HepG2 (cell line): Measurements from ENCODE around the gene KRT7. TPM values are rescaled to one million over a fixed set of nuclear protein-coding genes. Genes with fewer than 3 reads are reported as not detected.

Experiments
- ATAC-seq: fragments of 200-7000 bp; cut with Tn5 transposase; 3 replicates; pipeline ENCODE4 v1.9.1; 2020; ENCODE audit warnings: mild to moderate bottlenecking, moderate library complexity
- BruUV-seq: library from RNA; stranded (reverse); fragments of 400-500 nt; replicated peaks from 2 replicates; lab custom pipeline; 2021; lab: Mats Ljungman, UMichigan
- CTCF ChIA-PET: fragments of 300-600 bp; formaldehyde crosslinking; extraction: SDS; loops from one replicate; lab custom pipeline; 2021; ENCODE audit warnings: low total read pairs, inconsistent platforms, low intra/inter-chr PET ratio; lab: Yijun Ruan, JAX
- POLR2A ChIA-PET: fragments of 350-600 bp; sonication (Branson Sonifier 250); formaldehyde crosslinking; loops from one replicate; lab custom pipeline; 2020; ENCODE audit warnings: antibody characterized with exemption, inconsistent platforms; lab: Yijun Ruan, JAX
- DNase-seq: peaks from one replicate; pipeline ENCODE4 v3.0.0-alpha.2; 2015; ENCODE audit warnings: low spot score
- FAIRE-seq: peaks from 3 replicates; lab custom pipeline; 2011; peaks lifted over from hg19 to GRCh38; lab: Jason Lieb, UNC
- H2AFZ ChIP-seq: one replicate; pipeline ENCODE4 v1.6.1; 2011; ENCODE audit warnings: low read length, inconsistent platforms
- H3K27ac ChIP-seq: fragments of 300-600 bp; 3 replicates; pipeline ENCODE4 v1.8.0; 2011; ENCODE audit warnings: mixed run types, mild to moderate bottlenecking, mixed read lengths, low read length, inconsistent platforms; ENCODE audit not compliant: insufficient read depth; ENCODE audit errors: extremely low read length
- H3K27me3 ChIP-seq, 2 experiments: fragments of 200-600 bp in 1 of 2; 2 replicates in 1 of 2; 3 replicates in 1 of 2; pipeline versions ENCODE4 v1.6.0 to v1.8.0; 2011; ENCODE audit warnings: low read length in 2 of 2, mild to moderate bottlenecking in 2 of 2, moderate library complexity in 2 of 2, inconsistent platforms in 1 of 2; ENCODE audit not compliant: insufficient read depth in 2 of 2, control insufficient read depth in 1 of 2
- H3K36me3 ChIP-seq, 2 experiments: fragments of 200-600 bp in 1 of 2; replicated peaks in 1 of 2; 2 replicates in 1 of 2; 3 replicates in 1 of 2; pipeline versions ENCODE4 v1.5.1 to v1.8.0; 2011; ENCODE audit warnings: low read length in 2 of 2, inconsistent platforms in 1 of 2; ENCODE audit not compliant: insufficient read depth in 2 of 2, control insufficient read depth in 1 of 2
- H3K4me1 ChIP-seq: 2 replicates; pipeline ENCODE4 v1.5.1; 2012; ENCODE audit warnings: low read length, inconsistent platforms; ENCODE audit not compliant: insufficient read depth
- H3K4me2 ChIP-seq: 2 replicates; pipeline ENCODE4 v1.6.0; 2011; ENCODE audit warnings: low read depth, low read length, inconsistent platforms
- H3K4me3 ChIP-seq, 3 experiments: fragments of 200-600 bp in 1 of 3; sonication (generic), shearing (Covaris generic) in 1 of 3; replicated peaks in 1 of 3; 2 replicates each; pipeline ENCODE4 v1.5.1; 2011 to 2016; ENCODE audit warnings: low read length in 3 of 3, inconsistent platforms in 2 of 3, low read depth in 2 of 3, mild to moderate bottlenecking in 2 of 3, control low read depth in 1 of 3, mixed read lengths in 1 of 3; ENCODE audit not compliant: insufficient read depth in 1 of 3
- H3K79me2 ChIP-seq: one replicate; pipeline ENCODE4 v1.6.1; 2011; ENCODE audit warnings: low read length, inconsistent platforms; ENCODE audit not compliant: insufficient read depth
- H3K9ac ChIP-seq: 2 replicates; pipeline ENCODE4 v1.6.0; 2011; ENCODE audit warnings: mild to moderate bottlenecking, low read depth, low read length, inconsistent platforms; ENCODE audit not compliant: insufficient read depth
- H3K9me3 ChIP-seq: 2 replicates; pipeline ENCODE4 v1.5.1; 2012; ENCODE audit warnings: mild to moderate bottlenecking, low read length
- H4K20me1 ChIP-seq: 2 replicates; pipeline ENCODE4 v1.6.0; 2011; ENCODE audit warnings: inconsistent platforms, mild to moderate bottlenecking, low read length, moderate library complexity; ENCODE audit not compliant: insufficient read depth
- BORCS8-MEF2B ChIP-seq: sonication (generic); formaldehyde crosslinking; IDR thresholded peaks from 2 replicates; pipeline ENCODE4 v1.8.0; 2022; ENCODE audit warnings: mild to moderate bottlenecking, missing genetic modification reagents
- HOXA7 ChIP-seq: sonication (generic); formaldehyde crosslinking; IDR thresholded peaks from 2 replicates; pipeline ENCODE4 v1.8.1; 2022; ENCODE audit warnings: mild to moderate bottlenecking, missing genetic modification reagents, moderate library complexity
- MZF1 ChIP-seq: sonication (generic); formaldehyde crosslinking; IDR thresholded peaks from 2 replicates; pipeline ENCODE4 v1.8.1; 2023; ENCODE audit warnings: mild to moderate bottlenecking, missing genetic modification reagents, borderline replicate concordance
- SAFB2 ChIP-seq: sonication (generic); formaldehyde crosslinking; IDR thresholded peaks from 2 replicates; pipeline ENCODE4 v1.5.1; 2020; ENCODE audit warnings: missing genetic modification reagents, low read depth, mild to moderate bottlenecking, borderline replicate concordance
- TCF12 ChIP-seq, 2 experiments: fragments of 450-650 bp in 1 of 2; sonication (generic) in 1 of 2; formaldehyde crosslinking in 1 of 2; IDR thresholded peaks; 2 replicates each; pipeline versions ENCODE4 v1.6.1 to v1.8.0; 2017 to 2022; ENCODE audit warnings: antibody characterized with exemption in 1 of 2, mild to moderate bottlenecking in 1 of 2, missing genetic modification reagents in 1 of 2, moderate library complexity in 1 of 2
- ZMYM3 ChIP-seq: sonication (generic); formaldehyde crosslinking; IDR thresholded peaks from 2 replicates; pipeline ENCODE4 v1.5.1; 2020; ENCODE audit warnings: mild to moderate bottlenecking, missing genetic modification reagents
- ZNF292 ChIP-seq: sonication (generic); formaldehyde crosslinking; IDR thresholded peaks from 2 replicates; pipeline ENCODE4 v1.8.1; 2022; ENCODE audit warnings: mild to moderate bottlenecking, low read depth, missing genetic modification reagents, borderline replicate concordance
- ZNF530 ChIP-seq: sonication (generic); formaldehyde crosslinking; IDR thresholded peaks from 2 replicates; pipeline ENCODE4 v1.5.0; 2020; ENCODE audit warnings: low read depth, mild to moderate bottlenecking, missing genetic modification reagents
- ZNF670 ChIP-seq: sonication (generic); formaldehyde crosslinking; IDR thresholded peaks from 2 replicates; pipeline ENCODE4 v1.8.0; 2022; ENCODE audit warnings: mild to moderate bottlenecking, missing genetic modification reagents, borderline replicate concordance
- ZSCAN22 ChIP-seq: sonication (generic); formaldehyde crosslinking; IDR thresholded peaks from 2 replicates; pipeline ENCODE4 v1.4.0; 2020; ENCODE audit warnings: mild to moderate bottlenecking, missing genetic modification reagents
- WGBS: methylation state at CpG from one replicate; pipeline ENCODE4 v1.1.6; 2017; ENCODE audit warnings: low lambda C conversion rate; 5-methylcytosine and 5-hydroxymethylcytosine counted together
- in situ Hi-C: cut with HindIII; loops from 2 replicates; pipeline ENCODE4 v1.10.0; 2017; ENCODE audit warnings: low pct_unique_long_range_greater_than_20kb; ENCODE audit not compliant: extremely low pct_ligation_motif_present
- intact Hi-C: fragments of 100-400 bp; cut with micrococcal nuclease; formaldehyde crosslinking; loops from one replicate; pipeline ENCODE4 v1.10.0; 2022; ENCODE audit not compliant: unreplicated experiment
- polyA plus RNA-seq, 8 experiments: library from polyadenylated mRNA; depleted of rRNA in 3 of 8; stranded (reverse) in 7 of 8; unstranded in 1 of 8; fragments of >200 nt; fragmentation: Illumina TruSeq in 4 of 8; extraction: Trizol in 4 of 8; gene quantifications; 2 replicates each; pipeline versions ENCODE4 v1.2.1 to v1.2.3, GENCODE V29; 2011 to 2016; ENCODE audit warnings: low read depth in 4 of 8, missing spikeins in 1 of 8, mixed read lengths in 1 of 8; ENCODE audit not compliant: insufficient read depth in 1 of 8
- total RNA-seq, 5 experiments: library from RNA; depleted of rRNA; stranded (reverse); fragments of >200 nt; fragmentation: Illumina TruSeq; extraction: Trizol; gene quantifications; 2 replicates each; pipeline ENCODE4 v1.2.3, GENCODE V29; 2016; ENCODE audit warnings: low read depth in 1 of 5
- TF ChIP-seq, protein P1 (sequence below): sonication (generic); formaldehyde crosslinking; IDR thresholded peaks from 2 replicates; pipeline ENCODE4 v1.5.0; 2020; ENCODE audit warnings: missing genetic modification reagents, mild to moderate bottlenecking, borderline replicate concordance
- TF ChIP-seq, protein P2 (sequence below): sonication (generic); formaldehyde crosslinking; IDR thresholded peaks from 2 replicates; pipeline ENCODE4 v1.4.0; 2020; ENCODE audit warnings: mild to moderate bottlenecking, missing genetic modification reagents
- TF ChIP-seq, protein P3 (sequence below), 2 experiments: IDR thresholded peaks; 2 replicates each; pipeline ENCODE4 v1.6.1; 2011 to 2012; ENCODE audit warnings: low read length in 2 of 2, borderline replicate concordance in 1 of 2, low read depth in 1 of 2, mild to moderate bottlenecking in 1 of 2, moderate library complexity in 1 of 2

The KRT7 gene
- total and polyA plus RNA-seq, 2 of the 13 experiments (the other 11 are each of a cell fraction or from before 2014, with no cell fraction given): 0.83 TPM; not detected in 1

DNA sequence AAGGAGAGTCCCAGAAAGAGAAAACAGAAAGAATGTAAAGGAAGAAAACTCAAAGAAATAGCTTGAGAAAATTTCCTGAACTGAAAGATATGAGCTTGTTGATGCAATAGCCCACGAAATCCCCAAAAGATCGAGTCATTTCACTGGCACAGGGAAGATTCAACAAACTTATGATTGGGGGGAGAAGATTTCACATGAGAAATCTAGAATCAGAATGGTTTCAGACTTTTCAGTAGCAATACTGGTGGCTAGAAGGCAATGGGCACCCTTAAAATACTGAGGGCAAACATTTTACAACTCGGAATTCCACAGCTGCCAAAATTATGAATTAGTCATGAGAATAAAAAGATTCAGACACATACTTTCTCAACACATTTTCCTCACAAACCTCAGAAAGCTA lies 8.9 kb upstream of the KRT7 start:
- Histone ChIP-seq H4K20me1 (no peaks in the 10 kb centered on the region), H3K4me2 (no peak overlapping the region), H3K9me3 (no peaks in the 10 kb centered on the region), H2AFZ (no peak overlapping the region), H3K4me1 (peaks cover 5% of the 10 kb centered on the region; the same call in 1 of the 2 replicates), H3K9ac (no peak overlapping the region), H3K27ac (no peak overlapping the region), H3K27me3 (peaks cover 0 to 9% of the 10 kb centered on the region in 2 experiments; a peak in 2 of 5 replicates), H3K36me3 (no peaks in the 10 kb centered on the region), H3K4me3 (no peak overlapping the region), H3K79me2 (no peaks in the 10 kb centered on the region)
- BruUV-seq: no TSS peak
- ATAC-seq (no peak), DNase-seq (no peak), FAIRE-seq (no peak)
- ChIA-PET POLR2A (no interaction called here), CTCF (no interaction called here)
- WGBS: 2% methylated on average over 3 of the region's 3 CpGs
- in situ Hi-C loops (no loop called here), intact Hi-C loops (no loop called here)
- TF ChIP-seq BORCS8-MEF2B (CRISPR knock-in tag) (no peak), MZF1 (CRISPR knock-in tag) (no peak), HOXA7 (CRISPR knock-in tag) (no peak), ZSCAN22 (CRISPR knock-in tag) (no peak), TCF12 (IDR thresholded peaks at IDR 0.05) (no peak), TCF12 (CRISPR knock-in tag; IDR thresholded peaks at IDR 0.05) (no peak), ZNF670 (CRISPR knock-in tag) (no peak), SAFB2 (CRISPR knock-in tag) (no peak), ZNF530 (no peak)

DNA sequence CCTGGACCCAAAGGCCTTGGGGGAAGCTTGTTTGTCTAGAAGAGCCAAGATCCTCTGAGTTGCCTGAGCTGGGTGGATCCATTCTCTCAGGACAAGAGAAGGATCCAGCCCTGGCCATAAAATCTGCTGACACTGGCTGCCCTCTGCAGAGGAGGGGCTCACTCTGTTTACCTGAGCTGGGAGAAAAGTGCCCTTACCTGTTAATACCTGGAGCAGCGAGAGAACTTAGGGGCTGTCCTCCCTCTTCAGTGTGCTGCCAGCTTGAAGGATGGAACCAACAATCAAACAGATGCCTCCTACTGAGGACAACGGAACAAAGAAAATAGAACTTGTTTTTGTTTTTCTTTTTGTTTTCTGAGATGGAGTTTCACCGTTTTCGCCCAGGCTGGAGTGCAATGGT lies 7.3 kb upstream of the KRT7 start:
- 14% methylated on average over 4 of the region's 4 CpGs for WGBS
- ChIA-PET POLR2A (no interaction called here), CTCF (no interaction called here)
- Histone ChIP-seq H3K9me3 (no peaks in the 10 kb centered on the region), H3K36me3 (no peaks in the 10 kb centered on the region), H2AFZ (no peak overlapping the region), H3K4me2 (no peak overlapping the region), H3K27me3 (peaks cover 0 to 16% of the 10 kb centered on the region in 2 experiments; a peak in 2 of 5 replicates), H3K4me3 (no peak overlapping the region), H3K79me2 (no peaks in the 10 kb centered on the region), H3K9ac (no peak overlapping the region), H3K4me1 (peaks cover 5% of the 10 kb centered on the region; the same call in 1 of the 2 replicates), H4K20me1 (no peaks in the 10 kb centered on the region), H3K27ac (no peak overlapping the region)
- no peak for FAIRE-seq
- intact Hi-C loops: no loop called here
- no TSS peak for BruUV-seq
- no peak for ATAC-seq
- in situ Hi-C loops: no loop called here
- DNase-seq: no peak
- TF ChIP-seq, protein P1, sequence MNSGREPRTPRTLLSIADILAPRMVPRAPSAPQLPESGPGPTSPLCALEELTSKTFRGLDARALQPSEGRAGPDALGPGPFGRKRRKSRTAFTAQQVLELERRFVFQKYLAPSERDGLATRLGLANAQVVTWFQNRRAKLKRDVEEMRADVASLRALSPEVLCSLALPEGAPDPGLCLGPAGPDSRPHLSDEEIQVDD (CRISPR knock-in tag): no peak
- TF ChIP-seq, protein P2, sequence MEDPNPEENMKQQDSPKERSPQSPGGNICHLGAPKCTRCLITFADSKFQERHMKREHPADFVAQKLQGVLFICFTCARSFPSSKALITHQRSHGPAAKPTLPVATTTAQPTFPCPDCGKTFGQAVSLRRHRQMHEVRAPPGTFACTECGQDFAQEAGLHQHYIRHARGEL: no peak
- TF ChIP-seq, protein P3, sequence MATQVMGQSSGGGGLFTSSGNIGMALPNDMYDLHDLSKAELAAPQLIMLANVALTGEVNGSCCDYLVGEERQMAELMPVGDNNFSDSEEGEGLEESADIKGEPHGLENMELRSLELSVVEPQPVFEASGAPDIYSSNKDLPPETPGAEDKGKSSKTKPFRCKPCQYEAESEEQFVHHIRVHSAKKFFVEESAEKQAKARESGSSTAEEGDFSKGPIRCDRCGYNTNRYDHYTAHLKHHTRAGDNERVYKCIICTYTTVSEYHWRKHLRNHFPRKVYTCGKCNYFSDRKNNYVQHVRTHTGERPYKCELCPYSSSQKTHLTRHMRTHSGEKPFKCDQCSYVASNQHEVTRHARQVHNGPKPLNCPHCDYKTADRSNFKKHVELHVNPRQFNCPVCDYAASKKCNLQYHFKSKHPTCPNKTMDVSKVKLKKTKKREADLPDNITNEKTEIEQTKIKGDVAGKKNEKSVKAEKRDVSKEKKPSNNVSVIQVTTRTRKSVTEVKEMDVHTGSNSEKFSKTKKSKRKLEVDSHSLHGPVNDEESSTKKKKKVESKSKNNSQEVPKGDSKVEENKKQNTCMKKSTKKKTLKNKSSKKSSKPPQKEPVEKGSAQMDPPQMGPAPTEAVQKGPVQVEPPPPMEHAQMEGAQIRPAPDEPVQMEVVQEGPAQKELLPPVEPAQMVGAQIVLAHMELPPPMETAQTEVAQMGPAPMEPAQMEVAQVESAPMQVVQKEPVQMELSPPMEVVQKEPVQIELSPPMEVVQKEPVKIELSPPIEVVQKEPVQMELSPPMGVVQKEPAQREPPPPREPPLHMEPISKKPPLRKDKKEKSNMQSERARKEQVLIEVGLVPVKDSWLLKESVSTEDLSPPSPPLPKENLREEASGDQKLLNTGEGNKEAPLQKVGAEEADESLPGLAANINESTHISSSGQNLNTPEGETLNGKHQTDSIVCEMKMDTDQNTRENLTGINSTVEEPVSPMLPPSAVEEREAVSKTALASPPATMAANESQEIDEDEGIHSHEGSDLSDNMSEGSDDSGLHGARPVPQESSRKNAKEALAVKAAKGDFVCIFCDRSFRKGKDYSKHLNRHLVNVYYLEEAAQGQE (IDR thresholded peaks at IDR 0.05; ENCODE audit: borderline replicate concordance in 1 of 2, low read depth in 1 of 2, low read length in 2 of 2): no peak
- TF ChIP-seq ZMYM3 (CRISPR knock-in tag) (no peak), ZNF292 (no peak)
